HG03060 (cell line): ENCODE measurements around the gene GARS1.

Experiments used
- ATAC-seq: cut with Tn5 transposase; IDR thresholded peaks from one replicate; pipeline ENCODE4 v1.9.1; 2021; ENCODE audit warnings: low read depth, moderate number of reproducible peaks; ENCODE audit not compliant: unreplicated experiment

The GARS1 gene

DNA sequence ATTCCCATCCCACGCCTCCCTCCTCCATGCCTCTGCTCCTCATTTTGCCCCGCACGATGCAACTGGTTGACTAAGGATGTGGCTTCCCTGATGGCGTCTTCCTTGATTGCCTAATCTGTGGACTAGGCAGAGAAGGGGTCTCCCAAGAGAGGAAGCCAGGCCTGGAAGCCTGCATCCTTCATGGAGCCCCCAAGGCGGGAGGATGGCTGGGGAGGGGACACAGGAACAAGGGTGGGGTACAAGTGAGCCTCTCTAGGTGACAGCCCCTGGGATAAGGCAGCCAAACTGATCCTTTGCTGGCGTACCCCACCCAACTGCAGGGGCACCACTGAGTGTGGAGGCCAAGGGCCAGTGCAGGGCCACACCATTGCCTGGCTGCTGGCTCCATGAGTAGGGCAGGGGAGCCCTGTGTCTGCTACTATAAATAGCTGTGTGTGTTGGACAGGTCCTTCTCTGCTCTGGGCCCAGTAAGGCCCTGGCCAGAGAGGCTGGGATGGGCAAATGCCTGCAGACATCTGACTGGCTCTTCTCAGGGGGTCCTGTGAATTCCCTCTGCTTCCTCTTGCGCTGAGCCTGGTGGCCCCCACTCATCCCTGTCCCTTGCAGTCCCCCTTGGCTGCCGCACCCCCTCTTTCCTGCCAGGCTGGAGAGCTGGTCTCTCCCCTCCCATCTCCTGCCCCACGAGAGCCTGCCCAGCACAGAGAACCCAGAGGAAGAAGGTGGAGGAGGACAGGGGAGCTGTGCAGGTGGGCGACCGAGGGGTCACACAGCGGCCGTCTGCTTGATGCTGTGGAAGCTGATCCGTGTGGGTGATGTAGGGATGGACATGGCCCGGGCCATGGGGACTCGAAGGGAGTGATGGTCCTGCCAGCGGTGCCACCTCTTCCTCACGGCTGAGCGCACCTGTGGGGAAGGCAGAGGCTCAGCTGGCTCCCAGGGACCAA is 58.3 kb downstream of the GARS1 start:
- no peak for ATAC-seq

DNA sequence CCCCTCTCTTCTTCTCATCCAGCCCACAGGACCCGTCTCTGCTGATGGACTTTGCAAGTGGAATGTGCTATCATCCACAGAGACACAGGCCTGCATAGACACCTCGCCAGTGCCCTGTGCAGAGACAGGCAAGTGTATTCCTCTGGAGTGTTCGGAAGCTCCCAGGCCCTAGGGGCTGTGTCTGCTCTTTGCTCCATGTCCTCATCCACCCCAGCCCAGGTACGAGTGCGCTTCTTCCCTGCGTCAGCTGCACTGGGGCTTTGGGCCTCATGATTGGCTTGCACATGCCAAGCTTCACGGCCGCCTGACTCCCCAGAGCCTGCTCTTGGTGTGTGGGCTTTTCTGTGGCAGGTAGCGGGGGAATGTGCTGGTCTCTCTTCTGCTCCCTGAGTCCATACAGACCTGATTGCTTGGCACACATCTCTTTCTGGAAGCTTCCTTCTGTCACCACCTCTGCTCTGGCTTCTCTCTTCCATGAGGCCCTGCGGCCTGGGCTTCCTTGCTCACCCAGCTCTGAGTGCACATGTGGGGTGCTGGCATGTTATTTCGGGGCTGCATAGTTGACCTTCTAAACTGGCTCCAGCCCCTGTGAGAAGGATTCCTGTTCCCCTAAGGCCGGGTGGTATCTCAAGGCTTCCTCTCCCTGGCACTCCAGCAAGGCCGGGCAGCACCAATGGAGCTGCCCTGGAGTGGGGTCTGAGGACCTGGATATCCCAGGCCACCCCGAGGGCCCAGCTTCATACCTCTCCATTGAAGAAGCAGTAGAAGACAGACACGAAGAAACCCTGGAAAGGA is 59.8 kb downstream of the GARS1 start:
- ATAC-seq: no peak

GRCh38 chr7:30655096-30655970 is 60.7 kb downstream of the GARS1 start:
- no peak for ATAC-seq

DNA sequence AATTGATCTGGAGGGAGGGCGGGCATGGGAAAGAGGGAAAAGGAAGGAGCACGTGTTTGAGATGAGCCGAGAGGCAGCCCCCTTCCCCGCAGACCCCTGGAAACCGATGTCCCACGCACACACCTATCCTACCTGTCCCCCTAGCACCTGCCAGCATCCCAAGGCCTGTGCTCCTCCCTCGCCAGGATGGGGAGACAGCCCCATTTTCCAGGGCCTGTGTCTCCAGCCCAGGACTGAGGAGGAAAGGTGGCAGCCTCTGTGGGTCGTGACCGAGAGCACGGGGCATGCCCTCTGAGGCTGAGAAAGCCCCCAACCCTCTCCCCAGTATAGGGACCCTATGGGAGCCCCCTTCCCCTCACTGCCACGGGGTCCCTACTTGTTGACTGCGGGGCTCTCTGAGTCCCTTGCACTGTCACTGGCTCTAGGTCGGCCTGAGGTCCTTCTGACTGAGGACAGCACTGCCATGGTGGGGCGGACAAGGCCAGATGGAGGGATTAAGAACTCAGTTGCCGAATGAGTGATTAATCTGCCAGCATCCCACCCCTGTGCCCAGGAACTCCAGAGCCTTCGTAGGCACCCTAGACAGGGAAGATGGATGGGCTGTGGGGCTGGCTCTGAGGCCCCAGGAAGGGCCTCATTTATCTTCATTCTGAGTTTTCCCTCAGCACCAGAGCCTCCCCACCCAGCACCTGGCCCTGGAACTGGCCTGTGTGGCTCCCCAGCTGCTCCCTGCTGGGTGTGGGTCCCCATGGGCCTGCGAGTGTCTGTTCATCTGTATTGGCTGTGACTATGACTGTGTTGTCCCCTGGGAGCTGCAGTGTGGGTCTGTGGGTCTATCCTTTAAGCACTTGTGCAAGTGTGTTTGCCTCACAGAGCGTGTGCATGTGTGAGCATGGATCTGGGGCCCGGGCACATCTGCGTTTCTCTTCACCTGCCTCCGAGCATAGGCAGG is 61.6 kb downstream of the GARS1 start:
- no peak for ATAC-seq

DNA sequence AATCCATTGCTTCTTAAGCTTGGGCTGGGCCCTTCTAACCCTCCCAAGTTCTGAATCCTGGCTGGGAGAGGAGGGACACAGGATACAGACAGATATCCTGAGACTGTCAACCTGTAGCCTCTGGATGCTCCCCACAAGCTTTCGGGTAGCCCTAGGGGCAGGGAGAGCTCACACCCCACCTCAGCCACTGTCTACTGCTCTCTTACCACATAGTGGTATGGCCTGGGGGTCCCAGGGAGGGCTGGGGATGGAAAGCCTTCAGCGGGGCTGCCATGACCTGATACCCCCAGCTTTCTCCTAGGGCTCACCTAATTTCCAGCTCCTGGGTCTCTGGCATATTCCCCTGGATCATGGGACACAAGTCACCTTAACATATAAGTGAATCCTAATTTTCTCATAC is 62.5 kb downstream of the GARS1 start:
- ATAC-seq: no peak

DNA sequence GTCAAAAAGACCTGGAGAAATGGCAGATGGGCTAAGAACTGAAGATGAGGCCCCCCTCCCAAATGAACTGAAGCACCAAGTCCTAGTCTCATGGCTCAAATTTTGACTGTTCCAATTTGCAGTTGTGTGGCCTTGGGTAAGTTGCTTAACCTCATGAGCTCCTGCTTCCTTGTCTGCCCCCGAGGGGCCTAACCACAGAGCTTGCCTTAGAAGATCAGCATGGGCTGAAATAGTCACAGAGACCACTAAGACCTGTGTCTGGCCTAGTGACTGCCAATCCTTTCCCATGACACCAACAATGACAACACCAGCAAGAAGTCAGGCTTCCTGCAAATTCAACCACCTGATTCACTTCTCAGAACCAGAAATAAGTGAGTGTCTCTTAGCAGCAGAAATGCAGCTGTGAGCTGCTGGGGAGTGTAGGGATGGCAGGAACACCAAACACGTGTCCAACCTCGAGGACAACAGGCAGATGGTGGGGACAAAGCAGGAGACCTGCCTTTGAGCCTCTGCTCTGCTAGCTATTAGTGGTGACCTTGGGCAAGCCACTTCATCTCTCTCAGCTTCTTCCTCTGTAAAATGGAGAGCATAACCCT is 63.9 kb downstream of the GARS1 start:
- no peak for ATAC-seq

GRCh38 chr7:30659312-30659711 is 64.6 kb downstream of the GARS1 start:
- no peak for ATAC-seq

DNA sequence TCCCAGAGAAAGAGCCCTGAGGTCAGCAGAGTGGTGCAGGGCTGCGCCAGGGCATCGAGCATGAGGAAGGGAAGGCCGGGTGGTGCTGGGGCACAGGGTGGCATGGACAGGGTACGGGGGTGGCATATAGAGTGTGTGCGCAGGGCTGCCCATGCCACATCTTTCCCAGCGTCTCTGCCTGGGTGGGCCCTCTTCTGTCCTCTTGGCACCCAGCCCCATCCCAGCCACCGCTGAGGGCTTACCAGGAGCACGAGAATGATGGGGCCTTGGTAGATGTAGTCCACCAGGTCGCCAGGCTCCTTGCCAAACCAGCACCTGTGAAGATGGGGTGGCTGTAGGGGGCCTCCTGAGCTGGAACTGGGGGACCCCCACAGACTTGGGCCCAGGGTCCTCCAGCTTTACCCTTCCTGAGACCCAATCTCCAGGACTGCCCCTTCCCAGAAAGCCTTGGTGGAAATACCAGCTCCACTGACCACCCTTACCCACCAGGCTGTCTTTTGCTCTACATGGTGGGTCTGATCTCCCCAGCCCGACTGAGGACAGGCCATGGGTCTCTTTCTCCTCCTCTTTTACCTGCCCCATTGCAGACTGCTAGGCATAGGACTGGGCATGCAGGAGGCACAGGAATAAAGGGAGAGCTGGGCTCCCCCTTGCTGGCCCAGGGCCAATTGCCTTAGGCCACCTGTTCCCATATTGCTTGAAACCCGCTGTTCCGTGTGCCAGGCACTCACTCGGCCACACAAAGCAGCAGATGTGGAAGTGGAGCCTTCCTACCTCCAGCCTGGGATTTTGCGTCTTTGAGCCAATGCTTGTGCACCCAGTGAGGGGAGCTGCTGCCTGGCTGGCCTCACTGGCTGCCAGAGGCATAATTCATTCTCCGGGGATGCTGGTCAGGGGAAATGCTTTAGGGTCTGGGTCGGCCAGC is 65.9 kb downstream of the GARS1 start:
- ATAC-seq: no peak

GRCh38 chr7:30661926-30662325 is 67.2 kb downstream of the GARS1 start:
- no peak for ATAC-seq

DNA sequence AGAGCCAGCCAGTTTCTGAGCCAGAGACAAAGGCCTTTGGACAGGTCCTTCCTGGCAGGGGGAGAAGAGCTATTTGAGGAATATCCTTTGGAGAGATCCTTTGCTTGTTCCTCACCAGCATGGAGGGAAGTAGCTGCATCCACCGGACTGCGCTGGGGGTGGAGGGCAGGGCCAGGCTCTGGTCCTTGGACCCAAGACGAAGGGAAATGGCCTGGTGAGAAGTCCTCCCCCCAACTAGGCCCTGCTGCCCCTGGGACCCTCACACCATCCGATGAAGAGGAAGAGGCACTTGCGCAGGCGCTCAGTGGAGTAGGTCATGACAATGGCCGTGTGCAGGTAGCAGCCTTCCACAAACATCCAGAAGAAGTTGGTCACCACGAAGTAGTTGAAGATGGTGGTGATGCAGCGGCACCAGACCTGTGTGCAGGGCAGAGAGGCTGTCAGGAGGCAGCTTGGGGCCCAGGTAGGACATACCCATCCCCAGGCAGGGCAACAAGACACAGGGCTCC is 67.8 kb downstream of the GARS1 start:
- no peak for ATAC-seq

GRCh38 chr7:30663414-30663813 is 68.7 kb downstream of the GARS1 start:
- ATAC-seq: no peak

- no peak for ATAC-seq
Measured at GRCh38 chr7:30664184-30664885, 69.7 kb downstream of the GARS1 start.

GRCh38 chr7:30665043-30665442 is 70.4 kb downstream of the GARS1 start:
- no peak for ATAC-seq

- no peak for ATAC-seq
Measured at GRCh38 chr7:30665449-30665848, 70.8 kb downstream of the GARS1 start.

DNA sequence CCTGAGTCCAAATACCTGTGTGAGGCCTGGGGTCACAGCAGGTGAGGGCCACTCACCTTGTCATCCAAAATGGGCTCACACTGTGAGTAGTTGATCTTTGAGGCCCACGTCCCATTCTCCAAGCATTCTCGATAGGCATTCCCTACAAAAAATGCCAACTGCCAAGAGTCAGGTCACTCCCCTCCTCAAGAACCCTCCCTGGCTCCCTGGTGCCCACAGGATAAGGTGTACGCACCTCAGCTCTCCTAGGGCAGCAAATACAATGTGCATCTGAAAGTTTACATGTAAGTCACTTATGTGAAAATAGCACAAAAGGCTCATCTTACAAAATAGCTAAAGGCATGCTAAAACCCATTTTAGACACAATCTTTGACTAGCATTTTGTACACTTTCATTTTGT is 72.5 kb downstream of the GARS1 start:
- ATAC-seq: no peak

DNA sequence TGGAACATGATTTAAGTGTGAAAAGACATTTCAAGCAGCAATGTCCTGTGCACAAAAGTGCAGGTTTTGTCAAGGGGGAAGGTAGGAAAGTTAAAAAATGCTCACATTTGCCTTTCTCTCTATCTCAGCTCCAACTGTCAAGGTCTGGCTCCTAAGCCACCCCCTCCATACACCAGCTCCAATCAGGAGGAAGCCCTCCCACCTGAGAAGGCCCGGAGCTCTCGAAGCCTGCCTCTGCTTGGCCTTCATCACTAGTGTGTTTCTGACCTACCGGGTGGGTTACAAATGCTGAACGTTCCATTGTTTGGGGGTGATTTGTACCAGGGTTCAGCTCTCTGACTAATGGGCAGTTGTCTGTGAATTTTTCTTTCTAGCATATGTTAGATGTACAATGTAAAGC is 73.4 kb downstream of the GARS1 start:
- no peak for ATAC-seq

DNA sequence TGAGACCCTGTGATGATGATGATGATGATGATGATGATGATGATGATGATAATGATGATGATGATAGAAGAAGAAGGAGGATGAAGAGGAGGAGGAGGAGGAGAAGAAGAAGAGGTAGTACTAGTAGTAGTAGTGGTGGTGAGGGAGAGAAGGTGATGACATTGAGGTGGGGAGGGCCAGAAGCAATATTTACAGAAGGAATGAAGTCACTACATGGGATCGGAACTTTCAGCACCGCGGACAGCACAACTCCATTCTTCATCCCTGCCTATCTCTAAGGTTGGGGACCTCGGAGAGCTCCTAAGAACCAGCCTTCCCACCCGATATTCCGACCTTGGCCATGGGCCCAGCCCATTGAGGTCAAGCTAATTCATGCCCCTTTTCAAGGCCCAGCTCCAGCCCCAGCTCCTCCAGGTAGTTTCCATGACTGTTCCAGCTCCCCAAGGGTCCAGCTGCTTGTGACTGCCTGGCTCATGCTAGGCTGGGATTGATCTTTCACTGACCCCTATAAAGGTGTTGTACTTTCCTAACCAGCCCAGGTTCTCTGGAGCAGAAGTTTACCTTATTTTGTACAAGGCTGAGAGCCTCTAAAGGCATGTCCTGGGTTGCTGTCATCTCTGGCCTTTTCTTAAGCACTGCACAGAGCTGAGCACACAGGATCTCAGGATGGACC is 77.3 kb downstream of the GARS1 start:
- no peak for ATAC-seq
